Psoas muscle (tissue), 8 donors: ENCODE results near the gene TRIM10. TPM values are rescaled to one million over a fixed set of nuclear protein-coding genes. Genes with fewer than 3 reads are reported as not detected.

Experiments
- ATAC-seq, 4 donors: fragments of 200-7000 bp; cut with Tn5 transposase; one replicate each; pipeline ENCODE4 v1.9.1; 2020; ENCODE audit warnings: moderate library complexity in 3 of 4, mild to moderate bottlenecking in 2 of 4
- DNase-seq, 2 donors: peaks; one replicate each; pipeline ENCODE4 v3.0.0-alpha.2; 2020
- H3K27ac ChIP-seq: fragments of 200-600 bp; one replicate; pipeline ENCODE4 v1.8.0; 2022
- H3K27me3 ChIP-seq, 3 donors: fragments of 200-600 bp in 1 of 3; one replicate each; pipeline versions ENCODE4 v1.6.1 to v1.8.0; 2013 to 2022; ENCODE audit warnings: low read length in 2 of 3, mild to moderate bottlenecking in 2 of 3, moderate library complexity in 1 of 3; ENCODE audit not compliant: insufficient read depth in 3 of 3
- H3K36me3 ChIP-seq, 2 donors: fragments of 200-600 bp in 1 of 2; one replicate each; pipeline versions ENCODE4 v1.6.1 to v1.8.0; 2013 to 2022; ENCODE audit warnings: low read depth in 1 of 2, mild to moderate bottlenecking in 1 of 2, moderate library complexity in 1 of 2; ENCODE audit not compliant: insufficient read depth in 1 of 2
- H3K4me1 ChIP-seq: fragments of 200-600 bp; one replicate; pipeline ENCODE4 v1.8.0; 2022
- H3K4me3 ChIP-seq: fragments of 200-600 bp; one replicate; pipeline ENCODE4 v1.8.0; 2022; ENCODE audit warnings: mild to moderate bottlenecking
- H3K9me3 ChIP-seq: fragments of 200-600 bp; one replicate; pipeline ENCODE4 v1.8.0; 2022
- CTCF ChIP-seq: fragments of 200-600 bp; IDR thresholded peaks from one replicate; pipeline ENCODE4 v1.8.0; 2022; ENCODE audit warnings: antibody characterized with exemption
- WGBS, 3 donors: extraction: QIAGEN DNeasy Blood & Tissue Kit; methylation state at CpG; one replicate each; pipeline versions ENCODE4 v1.1.6 to v1.1.7; 2013; 5-methylcytosine and 5-hydroxymethylcytosine counted together
- intact Hi-C, 2 donors: fragments of 100-400 bp; cut with DNase I; formaldehyde crosslinking; loops; one replicate each; pipeline versions ENCODE4 v1.11.0 to v1.14.2; 2022
- polyA plus RNA-seq, 3 donors: library from polyadenylated mRNA; stranded (reverse); fragments of 200-250 nt; gene quantifications; one replicate each; pipeline ENCODE4 v1.2.3, GENCODE V29; 2013
- total RNA-seq, 4 donors: library from RNA; stranded (reverse); fragmentation: NEBNext Ultra II Directional in 2 of 4; extraction: Animal tissue kit (Norgen Biotek cat#: 25700) in 2 of 4; gene quantifications; one replicate each; pipeline versions ENCODE4 v1.2.1 to v1.2.4, GENCODE V29; 2021 to 2023
- donor health status: healthy with polysubstance abuse.
- donor health status: DM: no; HTN: no; CAD: no; lungs with moderate emphysema.
- donor health status: Bipolar disorder and iron deficiency.
- donor health status: healthy.
- donor health status: DM: yes; HTN: yes; CAD: no.
- donor health status: DM: no; HTN: no; CAD: no.
- donor health status: DM: no; HTN: no; CAD: no.
- donor health status: DM: yes; HTN: yes; CAD: no.

TRIM10 gene
- total and polyA plus RNA-seq, 7 donors: 0.10 TPM; not detected in 6

- 73 to 80% (median 77%) methylated on average over 2 of the region's 2 CpGs for WGBS, 3 donors
- Histone ChIP-seq H3K27ac (no peak overlapping the region), H3K4me1 (peaks cover 5% of the 10 kb centered on the region), H3K27me3 (peaks cover 4 to 64% (median 12%) of the 10 kb centered on the region in 3 donors), H3K36me3 (no peaks in the 10 kb centered on the region), H3K4me3 (no peak overlapping the region), H3K9me3 (no peaks in the 10 kb centered on the region)
- ATAC-seq (no peak), DNase-seq (no peak)
- TF ChIP-seq CTCF: no peak
- intact Hi-C loops: loop anchor here (1.0 to 10.0 kb wide), 3 partner anchors 29 to 287 kb away; no protein-coding TSS in a partner anchor
Measured at GRCh38 chr6:30131947-30132497, 29.0 kb downstream of the TRIM10 start.

- ATAC-seq (peak; percentile 89 to 97 (median 92)), DNase-seq (peak; percentile 30 to 58)
- peaks cover 4 to 62% (median 12%) of the 10 kb centered on the region in 3 donors for H3K27me3 ChIP-seq
- intact Hi-C loops: loop anchor here (1.0 to 10.0 kb wide), 3 partner anchors 28 to 286 kb away; no protein-coding TSS in a partner anchor
- H3K4me1 ChIP-seq: peaks cover 5% of the 10 kb centered on the region
- TF ChIP-seq CTCF: peak; percentile 97
- H3K36me3 ChIP-seq: no peaks in the 10 kb centered on the region
- no peak overlapping the region for H3K27ac ChIP-seq
- H3K9me3 ChIP-seq: no peaks in the 10 kb centered on the region
- H3K4me3 ChIP-seq: no peak overlapping the region
- 19 to 22% (median 21%) methylated on average over 16 of the region's 16 CpGs for WGBS, 3 donors
Measured at GRCh38 chr6:30130887-30131862, 29.8 kb downstream of the TRIM10 start.

GRCh38 chr6:30130179-30130679 lies 30.8 kb downstream of the TRIM10 start:
- DNase-seq (no peak), ATAC-seq (no peak)
- no peak overlapping the region for H3K4me3 ChIP-seq
- WGBS, 3 donors: 52 to 65% (median 62%) methylated on average over 4 of the region's 4 CpGs
- intact Hi-C loops: loop anchor here (2.0 to 10.0 kb wide), 2 partner anchors 27 to 285 kb away; no protein-coding TSS in a partner anchor
- H3K27ac ChIP-seq: no peak overlapping the region
- H3K27me3 ChIP-seq: peaks cover 4 to 62% (median 12%) of the 10 kb centered on the region in 3 donors
- H3K9me3 ChIP-seq: no peaks in the 10 kb centered on the region
- H3K36me3 ChIP-seq: no peaks in the 10 kb centered on the region
- TF ChIP-seq CTCF: no peak
- H3K4me1 ChIP-seq: peaks cover 5% of the 10 kb centered on the region

DNA sequence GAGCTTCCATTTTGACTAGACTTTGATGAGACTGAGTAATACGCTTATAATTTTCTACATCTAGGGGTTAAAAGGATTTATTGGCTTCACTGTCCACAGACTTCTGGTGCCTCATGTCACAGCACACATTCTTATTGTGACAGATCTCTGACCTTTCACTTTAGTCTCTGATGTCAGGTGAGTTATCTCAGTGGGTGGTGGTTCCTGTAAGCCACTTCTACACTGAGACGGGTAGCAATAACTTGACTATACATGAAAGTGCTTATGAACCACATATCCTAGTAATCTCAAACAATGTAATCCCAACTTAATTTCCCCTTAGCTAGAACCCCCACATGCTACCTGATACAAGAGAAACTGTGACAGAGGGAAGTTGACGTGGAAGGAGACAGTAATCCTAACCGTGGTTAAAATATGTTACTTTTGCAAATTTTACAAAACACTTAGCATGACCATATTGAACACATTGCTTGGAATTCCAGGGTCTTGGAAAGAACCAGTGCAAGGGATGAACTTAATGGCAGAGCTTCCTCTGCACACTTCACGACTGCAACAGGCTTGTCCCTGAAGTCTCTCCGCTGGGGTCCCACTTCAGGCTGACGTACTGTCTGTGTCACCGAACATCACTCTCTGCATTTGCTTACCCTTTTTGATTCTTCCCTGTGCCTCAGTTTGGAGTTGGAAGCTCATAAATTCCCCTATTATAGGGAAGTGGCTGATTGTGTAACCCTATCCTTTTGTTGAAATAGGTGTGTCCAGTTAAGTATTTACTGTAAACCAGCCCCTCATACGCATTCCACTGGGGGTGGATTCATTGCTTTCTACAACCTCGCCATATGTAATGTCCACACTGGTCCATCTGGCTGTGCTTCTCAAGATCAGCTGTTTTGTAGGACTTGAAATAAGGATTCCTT lies 31.5 kb downstream of the TRIM10 start:
- DNase-seq (no peak), ATAC-seq (no peak)
- H3K9me3 ChIP-seq: no peaks in the 10 kb centered on the region
- no peaks in the 10 kb centered on the region for H3K36me3 ChIP-seq
- no peak overlapping the region for H3K27ac ChIP-seq
- no peak for TF ChIP-seq CTCF
- H3K27me3 ChIP-seq: peaks cover 4 to 62% (median 12%) of the 10 kb centered on the region in 3 donors
- intact Hi-C loops: loop anchor here (2.0 to 10.0 kb wide), 2 partner anchors 27 to 285 kb away; no protein-coding TSS in a partner anchor
- 54 to 66% (median 58%) methylated on average over 10 of the region's 10 CpGs for WGBS, 3 donors
- no peak overlapping the region for H3K4me3 ChIP-seq
- peaks cover 5% of the 10 kb centered on the region for H3K4me1 ChIP-seq
